ENCODE results near the gene TSTD2. TPM values are rescaled to one million over a fixed set of nuclear protein-coding genes. Genes with fewer than 3 reads are reported as not detected.

TSTD2 gene
- total RNA-seq, 4 donors from 2014 or later: 9.6 to 17.2 (median 12.7) TPM

GRCh38 chr9:97645720-97646119 is 12.6 kb upstream of the TSTD2 start:
- no peaks in the 10 kb centered on the region for H3K27me3 ChIP-seq
- H3K4me1 ChIP-seq: no peaks in the 10 kb centered on the region
- H3K4me3 ChIP-seq: no peak overlapping the region
- H3K9me3 ChIP-seq: no peaks in the 10 kb centered on the region
- H3K36me3 ChIP-seq: peaks cover 68% of the 10 kb centered on the region
- no peak overlapping the region for H3K27ac ChIP-seq
- no peak for TF ChIP-seq POLR2AphosphoS5 (IDR thresholded peaks at IDR 0.05)
- TF ChIP-seq CTCF (IDR thresholded peaks at IDR 0.05): no peak
- TF ChIP-seq POLR2A (IDR thresholded peaks at IDR 0.05): no peak
- TF ChIP-seq EP300 (IDR thresholded peaks at IDR 0.05): no peak
- DNase-seq (ENCODE audit: low spot score in 2 of 2): no peak

- peaks cover 26% of the 10 kb centered on the region for H3K36me3 ChIP-seq
- no peak for TF ChIP-seq POLR2AphosphoS5 (IDR thresholded peaks at IDR 0.05)
- no peak for TF ChIP-seq POLR2A (IDR thresholded peaks at IDR 0.05)
- TF ChIP-seq EP300 (IDR thresholded peaks at IDR 0.05): no peak
- TF ChIP-seq CTCF (IDR thresholded peaks at IDR 0.05): no peak
- H3K4me3 ChIP-seq: no peak overlapping the region
- peaks cover 28% of the 10 kb centered on the region for H3K4me1 ChIP-seq
- DNase-seq (ENCODE audit: low spot score in 2 of 2): no peak
- H3K27me3 ChIP-seq: no peaks in the 10 kb centered on the region
- H3K27ac ChIP-seq: no peak overlapping the region
- WGBS: 95% methylated on average over 2 of the region's 2 CpGs
- H3K9me3 ChIP-seq: no peaks in the 10 kb centered on the region
These were observed 7.2 kb upstream of the TSTD2 start for GRCh38 chr9:97640325-97640724.

GRCh38 chr9:97638666-97639065 is 5.5 kb upstream of the TSTD2 start:
- H3K9me3 ChIP-seq: no peaks in the 10 kb centered on the region
- H3K4me3 ChIP-seq: no peak overlapping the region
- no peak for DNase-seq (ENCODE audit: low spot score in 2 of 2)
- H3K4me1 ChIP-seq: peaks cover 40% of the 10 kb centered on the region
- 77% methylated on average over 3 of the region's 3 CpGs for WGBS
- H3K27ac ChIP-seq: no peak overlapping the region
- TF ChIP-seq EP300 (IDR thresholded peaks at IDR 0.05) (no peak), POLR2A (IDR thresholded peaks at IDR 0.05) (no peak), CTCF (IDR thresholded peaks at IDR 0.05) (no peak), POLR2AphosphoS5 (IDR thresholded peaks at IDR 0.05) (no peak)
- H3K27me3 ChIP-seq: no peaks in the 10 kb centered on the region
- peaks cover 16% of the 10 kb centered on the region for H3K36me3 ChIP-seq

- H3K4me3 ChIP-seq: no peak overlapping the region
- no peak overlapping the region for H3K27ac ChIP-seq
- H3K36me3 ChIP-seq: peaks cover 4% of the 10 kb centered on the region
- WGBS: 78% methylated on average over 3 of the region's 3 CpGs
- peaks cover 45% of the 10 kb centered on the region for H3K4me1 ChIP-seq
- no peaks in the 10 kb centered on the region for H3K27me3 ChIP-seq
- no peak for DNase-seq (ENCODE audit: low spot score in 2 of 2)
- no peaks in the 10 kb centered on the region for H3K9me3 ChIP-seq
- TF ChIP-seq POLR2AphosphoS5 (IDR thresholded peaks at IDR 0.05): no peak
- TF ChIP-seq POLR2A (IDR thresholded peaks at IDR 0.05): no peak
These were observed 3.7 kb upstream of the TSTD2 start for GRCh38 chr9:97636903-97637302.

GRCh38 chr9:97635026-97635425 is 1.9 kb upstream of the TSTD2 start:
- Histone ChIP-seq H3K4me1 (peaks cover 49% of the 10 kb centered on the region), H3K9me3 (no peaks in the 10 kb centered on the region), H3K36me3 (no peaks in the 10 kb centered on the region), H3K27me3 (no peaks in the 10 kb centered on the region), H3K4me3 (peak overlapping the region; percentile 88), H3K27ac (no peak overlapping the region)
- DNase-seq (ENCODE audit: low spot score in 2 of 2): no peak
- no peak for TF ChIP-seq CTCF (IDR thresholded peaks at IDR 0.05)
- no peak for TF ChIP-seq EP300 (IDR thresholded peaks at IDR 0.05)
- no peak for TF ChIP-seq POLR2AphosphoS5 (IDR thresholded peaks at IDR 0.05)
- TF ChIP-seq POLR2A (IDR thresholded peaks at IDR 0.05): no peak
- 67% methylated on average over 7 of the region's 7 CpGs for WGBS

- TF ChIP-seq POLR2AphosphoS5 (IDR thresholded peaks at IDR 0.05) (no peak), POLR2A (IDR thresholded peaks at IDR 0.05) (no peak), EP300 (IDR thresholded peaks at IDR 0.05) (no peak), CTCF (IDR thresholded peaks at IDR 0.05) (no peak)
- Histone ChIP-seq H3K36me3 (no peaks in the 10 kb centered on the region), H3K27me3 (no peaks in the 10 kb centered on the region), H3K9me3 (no peaks in the 10 kb centered on the region), H3K27ac (peak overlapping the region; percentile 99), H3K4me1 (peaks cover 49% of the 10 kb centered on the region), H3K4me3 (peak overlapping the region; percentile 88)
- 1% methylated on average over 19 of the region's 43 CpGs for WGBS
- no peak for DNase-seq (ENCODE audit: low spot score in 2 of 2)
These were observed 807 bp upstream of the TSTD2 start for GRCh38 chr9:97633859-97634490.
